Measurements from ENCODE around the gene SDK2.

DNA sequence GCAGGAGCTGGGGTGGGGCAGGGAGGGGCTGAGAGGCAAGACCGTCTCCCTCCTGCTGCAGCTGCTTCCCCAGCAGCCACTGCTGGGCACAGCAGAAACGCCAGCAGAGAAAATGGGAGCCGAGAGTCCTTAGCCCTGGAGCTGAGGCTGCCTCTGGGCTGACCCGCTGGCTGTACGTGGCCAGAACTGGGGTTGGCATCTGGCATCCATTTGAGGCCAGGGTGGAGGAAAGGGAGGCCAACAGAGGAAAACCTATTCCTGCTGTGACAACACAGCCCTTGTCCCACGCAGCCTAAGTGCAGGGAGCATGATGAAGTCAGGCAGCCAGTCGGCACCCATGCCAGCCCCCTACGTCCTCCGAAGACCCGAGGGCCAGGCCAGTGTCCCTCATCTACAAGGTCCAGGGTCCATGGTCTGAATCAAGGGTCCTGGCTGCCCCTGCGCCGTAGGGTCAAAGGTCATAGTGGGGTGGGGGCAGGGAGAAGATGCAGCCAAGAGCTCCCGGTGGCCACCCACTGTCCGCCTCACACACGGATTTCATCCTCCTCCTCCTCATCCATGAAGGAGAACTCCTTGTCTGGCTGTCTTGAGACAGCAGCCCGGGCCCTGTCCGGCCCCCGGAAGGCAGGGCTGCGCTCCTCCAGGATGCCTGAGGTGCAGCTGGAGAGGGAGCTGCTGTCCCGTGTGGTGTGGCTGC lies 359.2 kb downstream of the SDK2 start:
- no peak for TF ChIP-seq EZH2 (optimal IDR thresholded peaks at IDR 0.05; ENCODE audit: low read depth, low read length)
- TF ChIP-seq, protein P1, sequence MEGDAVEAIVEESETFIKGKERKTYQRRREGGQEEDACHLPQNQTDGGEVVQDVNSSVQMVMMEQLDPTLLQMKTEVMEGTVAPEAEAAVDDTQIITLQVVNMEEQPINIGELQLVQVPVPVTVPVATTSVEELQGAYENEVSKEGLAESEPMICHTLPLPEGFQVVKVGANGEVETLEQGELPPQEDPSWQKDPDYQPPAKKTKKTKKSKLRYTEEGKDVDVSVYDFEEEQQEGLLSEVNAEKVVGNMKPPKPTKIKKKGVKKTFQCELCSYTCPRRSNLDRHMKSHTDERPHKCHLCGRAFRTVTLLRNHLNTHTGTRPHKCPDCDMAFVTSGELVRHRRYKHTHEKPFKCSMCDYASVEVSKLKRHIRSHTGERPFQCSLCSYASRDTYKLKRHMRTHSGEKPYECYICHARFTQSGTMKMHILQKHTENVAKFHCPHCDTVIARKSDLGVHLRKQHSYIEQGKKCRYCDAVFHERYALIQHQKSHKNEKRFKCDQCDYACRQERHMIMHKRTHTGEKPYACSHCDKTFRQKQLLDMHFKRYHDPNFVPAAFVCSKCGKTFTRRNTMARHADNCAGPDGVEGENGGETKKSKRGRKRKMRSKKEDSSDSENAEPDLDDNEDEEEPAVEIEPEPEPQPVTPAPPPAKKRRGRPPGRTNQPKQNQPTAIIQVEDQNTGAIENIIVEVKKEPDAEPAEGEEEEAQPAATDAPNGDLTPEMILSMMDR (IDR thresholded peaks at IDR 0.05; ENCODE audit: low read length), result no peak

All from MM.1S (cell line).